Left lung (tissue), 10 donors: Measurements from ENCODE around the gene PCSK9. TPM values are rescaled to one million over a fixed set of nuclear protein-coding genes. Genes with fewer than 3 reads are reported as not detected.

Source experiments
- ATAC-seq: fragments of 200-7000 bp; cut with Tn5 transposase; one replicate; pipeline ENCODE4 v1.9.1; 2020; ENCODE audit warnings: moderate library complexity
- DNase-seq, 4 donors: peaks; one replicate each; pipeline ENCODE4 v3.0.0-alpha.2; 2013 to 2020
- H3K27ac ChIP-seq, 2 donors: fragments of 200-600 bp; sonication (generic) in 1 of 2; one replicate each; pipeline versions ENCODE4 v1.5.0 to v1.8.0; 2020 to 2021
- H3K27me3 ChIP-seq, 2 donors: fragments of 200-600 bp; sonication (generic) in 1 of 2; one replicate each; pipeline versions ENCODE4 v1.5.0 to v1.8.0; 2020 to 2021
- H3K36me3 ChIP-seq, 2 donors: fragments of 200-600 bp; sonication (generic) in 1 of 2; one replicate each; pipeline versions ENCODE4 v1.5.0 to v1.8.0; 2020 to 2021
- H3K4me1 ChIP-seq, 2 donors: fragments of 200-600 bp; one replicate each; pipeline ENCODE4 v1.8.0; 2021
- H3K4me3 ChIP-seq, 2 donors: fragments of 200-600 bp; sonication (generic) in 1 of 2; one replicate each; pipeline versions ENCODE4 v1.5.0 to v1.8.0; 2020 to 2021; ENCODE audit warnings: mild to moderate bottlenecking in 1 of 2
- H3K9me3 ChIP-seq, 2 donors: fragments of 200-600 bp; sonication (generic) in 1 of 2; one replicate each; pipeline versions ENCODE4 v1.5.0 to v1.8.0; 2020 to 2021
- CTCF ChIP-seq, 2 donors: fragments of 200-600 bp; sonication (generic) in 1 of 2; IDR thresholded peaks; one replicate each; pipeline versions ENCODE4 v1.5.0 to v1.8.0; 2021; ENCODE audit warnings: antibody characterized with exemption in 2 of 2
- intact Hi-C, 2 donors: fragments of 100-400 bp; cut with DNase I; formaldehyde crosslinking; loops; one replicate each; pipeline versions ENCODE4 v1.11.2 to v1.14.2; 2022
- polyA plus RNA-seq, 6 donors: library from polyadenylated mRNA; unstranded; fragments of 120-200 nt; gene quantifications; one replicate each; pipeline ENCODE4 v1.2.1, GENCODE V29; 2013; ENCODE audit not compliant: insufficient read length in 6 of 6
- total RNA-seq, 2 donors: library from RNA; stranded (reverse); fragmentation: NEBNext Ultra II Directional; extraction: Animal tissue kit (Norgen Biotek cat#: 25700); gene quantifications; one replicate each; pipeline ENCODE4 v1.2.1, GENCODE V29; 2021
- donor health status: DM: no; HTN: yes; CAD: no.
- donor health status: DM: no; HTN: no; CAD: no.

PCSK9 gene
- total and polyA plus RNA-seq, 8 donors = 0.63 to 55.0 (median 1.5) TPM

GRCh38 chr1:55043726-55044125, 4.4 kb downstream of the PCSK9 start:
- no peak for ATAC-seq
- no peak for DNase-seq

GRCh38 chr1:55044617-55045397, 5.5 kb downstream of the PCSK9 start:
- ATAC-seq (no peak), DNase-seq (no peak)
- Histone ChIP-seq H3K27me3 (peaks cover 8 to 27% of the 10 kb centered on the region in 2 donors), H3K4me1 (peaks cover 0 to 10% of the 10 kb centered on the region in 2 donors), H3K4me3 (no peak overlapping the region), H3K36me3 (no peaks in the 10 kb centered on the region), H3K27ac (no peak overlapping the region), H3K9me3 (no peaks in the 10 kb centered on the region)
- no peak for TF ChIP-seq CTCF (IDR thresholded peaks at IDR 0.05)
- intact Hi-C loops = no loop called here

More at GRCh38 chr1:55043726-55044125, 4.4 kb downstream of the PCSK9 start:
- TF ChIP-seq CTCF (IDR thresholded peaks at IDR 0.05) = no peak
- no peak overlapping the region for H3K27ac ChIP-seq
- no peaks in the 10 kb centered on the region for H3K36me3 ChIP-seq
- H3K27me3 ChIP-seq = peaks cover 17 to 38% of the 10 kb centered on the region in 2 donors
- intact Hi-C loops = no loop called here
- H3K4me3 ChIP-seq = no peak overlapping the region
- H3K9me3 ChIP-seq = no peaks in the 10 kb centered on the region
- H3K4me1 ChIP-seq = peaks cover 0 to 21% of the 10 kb centered on the region in 2 donors

- Histone ChIP-seq H3K9me3 (no peaks in the 10 kb centered on the region), H3K4me3 (no peak overlapping the region), H3K27me3 (peaks cover 3 to 21% of the 10 kb centered on the region in 2 donors), H3K36me3 (no peaks in the 10 kb centered on the region), H3K27ac (no peak overlapping the region), H3K4me1 (peaks cover 0 to 4% of the 10 kb centered on the region in 2 donors)
- DNase-seq (no peak), ATAC-seq (no peak)
- no peak for TF ChIP-seq CTCF (IDR thresholded peaks at IDR 0.05)
- intact Hi-C loops = no loop called here
Observed at GRCh38 chr1:55045430-55045829, 6.1 kb downstream of the PCSK9 start.

GRCh38 chr1:55046871-55047270, 7.5 kb downstream of the PCSK9 start:
- H3K36me3 ChIP-seq = no peaks in the 10 kb centered on the region
- peaks cover 0 to 6% of the 10 kb centered on the region in 2 donors for H3K27me3 ChIP-seq
- no peak for ATAC-seq
- no peaks in the 10 kb centered on the region for H3K9me3 ChIP-seq
- no peak for DNase-seq
- intact Hi-C loops = no loop called here
- no peak overlapping the region for H3K27ac ChIP-seq
- TF ChIP-seq CTCF (IDR thresholded peaks at IDR 0.05) = no peak
- H3K4me1 ChIP-seq = no peaks in the 10 kb centered on the region
- H3K4me3 ChIP-seq = no peak overlapping the region

- H3K27me3 ChIP-seq = no peaks in the 10 kb centered on the region
- ATAC-seq (no peak), DNase-seq (no peak)
- no peak overlapping the region for H3K27ac ChIP-seq
- intact Hi-C loops = no loop called here
- H3K4me1 ChIP-seq = peaks cover 0 to 6% of the 10 kb centered on the region in 2 donors
- no peak for TF ChIP-seq CTCF (IDR thresholded peaks at IDR 0.05)
- H3K36me3 ChIP-seq = no peaks in the 10 kb centered on the region
- no peak overlapping the region for H3K4me3 ChIP-seq
- H3K9me3 ChIP-seq = no peaks in the 10 kb centered on the region
Observed at GRCh38 chr1:55047611-55048010, 8.3 kb downstream of the PCSK9 start.
